22Rv1 (cell line): Measurements from ENCODE around the gene ARID5A.

Source experiments
- H3K27ac ChIP-seq: fragments of 450-650 bp; 2 replicates; pipeline ENCODE4 v1.5.1; 2017
- ZFX ChIP-seq: fragments of 450-650 bp; IDR thresholded peaks from 2 replicates; pipeline ENCODE4 v1.6.1; 2017; ENCODE audit warnings: antibody characterized with exemption, borderline replicate concordance
- TF ChIP-seq, protein P1 (sequence below): fragments of 450-650 bp; IDR thresholded peaks from 2 replicates; pipeline ENCODE4 v1.5.1; 2017; ENCODE audit warnings: mild to moderate bottlenecking

ARID5A gene

DNA sequence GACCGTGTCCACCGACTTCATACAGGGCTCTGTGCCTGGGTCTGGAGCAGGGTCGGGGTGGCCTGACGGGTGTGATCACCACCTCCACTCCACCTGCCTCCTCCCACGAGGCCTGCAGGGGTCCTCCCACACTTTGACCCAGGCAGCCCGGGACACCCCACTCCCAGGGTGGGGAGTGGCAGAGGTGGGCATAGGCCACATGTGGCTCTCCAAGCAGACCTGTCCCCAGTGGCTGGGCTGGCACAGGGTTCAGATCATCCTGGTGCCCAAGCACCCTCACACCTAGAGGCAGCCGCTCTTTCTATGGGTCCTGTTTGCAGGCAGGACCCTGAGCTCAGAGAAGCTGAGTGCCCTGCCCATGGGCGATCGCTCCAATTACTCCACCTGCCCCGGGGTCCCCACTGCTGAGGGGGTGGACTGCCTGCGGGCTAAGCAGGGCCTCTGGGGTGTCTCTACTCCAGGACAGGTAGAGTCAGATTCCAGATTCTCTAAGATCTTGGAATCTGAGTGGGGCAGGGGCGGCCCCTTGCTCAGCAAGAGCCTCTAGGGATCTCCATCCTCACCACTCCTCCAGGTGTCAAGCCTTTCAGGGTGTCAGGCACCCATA lies 32.8 kb upstream of the ARID5A start:
- no peak for TF ChIP-seq ZFX
- TF ChIP-seq, protein P1, sequence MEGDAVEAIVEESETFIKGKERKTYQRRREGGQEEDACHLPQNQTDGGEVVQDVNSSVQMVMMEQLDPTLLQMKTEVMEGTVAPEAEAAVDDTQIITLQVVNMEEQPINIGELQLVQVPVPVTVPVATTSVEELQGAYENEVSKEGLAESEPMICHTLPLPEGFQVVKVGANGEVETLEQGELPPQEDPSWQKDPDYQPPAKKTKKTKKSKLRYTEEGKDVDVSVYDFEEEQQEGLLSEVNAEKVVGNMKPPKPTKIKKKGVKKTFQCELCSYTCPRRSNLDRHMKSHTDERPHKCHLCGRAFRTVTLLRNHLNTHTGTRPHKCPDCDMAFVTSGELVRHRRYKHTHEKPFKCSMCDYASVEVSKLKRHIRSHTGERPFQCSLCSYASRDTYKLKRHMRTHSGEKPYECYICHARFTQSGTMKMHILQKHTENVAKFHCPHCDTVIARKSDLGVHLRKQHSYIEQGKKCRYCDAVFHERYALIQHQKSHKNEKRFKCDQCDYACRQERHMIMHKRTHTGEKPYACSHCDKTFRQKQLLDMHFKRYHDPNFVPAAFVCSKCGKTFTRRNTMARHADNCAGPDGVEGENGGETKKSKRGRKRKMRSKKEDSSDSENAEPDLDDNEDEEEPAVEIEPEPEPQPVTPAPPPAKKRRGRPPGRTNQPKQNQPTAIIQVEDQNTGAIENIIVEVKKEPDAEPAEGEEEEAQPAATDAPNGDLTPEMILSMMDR: no peak
- no peak overlapping the region for H3K27ac ChIP-seq

DNA sequence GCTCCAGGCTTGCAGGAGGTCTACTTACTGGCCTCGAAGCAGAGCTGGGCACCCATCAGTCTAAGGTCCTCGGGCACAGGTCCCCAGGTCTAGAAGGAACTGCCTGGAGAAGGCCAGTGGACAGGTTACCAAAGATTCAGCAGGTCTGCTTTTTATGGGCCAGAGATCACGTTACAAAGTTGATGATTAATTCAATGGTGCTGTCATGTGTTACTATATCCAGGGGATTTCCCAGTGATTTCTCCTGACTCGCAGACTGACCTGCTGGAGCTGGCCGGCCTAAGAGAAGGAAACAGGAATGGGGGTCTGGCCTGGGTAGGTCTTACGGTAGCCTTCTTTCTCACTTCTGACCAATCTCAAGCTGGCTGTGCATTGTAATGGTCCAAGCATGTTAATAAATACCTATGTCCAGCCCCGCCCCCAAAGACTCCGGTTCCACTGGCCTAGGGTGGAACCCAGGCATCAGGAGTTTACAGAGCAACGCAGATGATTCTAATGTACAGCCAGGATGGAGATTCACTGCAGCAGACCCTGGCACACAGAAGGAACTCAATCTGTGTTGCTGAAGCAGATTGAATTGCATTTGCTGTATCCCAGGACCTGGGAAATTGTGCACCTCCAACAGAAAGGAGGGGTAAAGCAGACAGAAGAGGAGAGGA lies 31.2 kb upstream of the ARID5A start, which contains the start of gene NEURL3:
Gene NEURL3, minus strand, starts transcription at position 127 of the 659 bp plus-strand sequence. Its CDS starts 71 bp downstream, at position 56.
- TF ChIP-seq ZFX: no peak
- TF ChIP-seq, protein P1: no peak
- peak within 1 kb of the TSS; percentile 77 for H3K27ac ChIP-seq

DNA sequence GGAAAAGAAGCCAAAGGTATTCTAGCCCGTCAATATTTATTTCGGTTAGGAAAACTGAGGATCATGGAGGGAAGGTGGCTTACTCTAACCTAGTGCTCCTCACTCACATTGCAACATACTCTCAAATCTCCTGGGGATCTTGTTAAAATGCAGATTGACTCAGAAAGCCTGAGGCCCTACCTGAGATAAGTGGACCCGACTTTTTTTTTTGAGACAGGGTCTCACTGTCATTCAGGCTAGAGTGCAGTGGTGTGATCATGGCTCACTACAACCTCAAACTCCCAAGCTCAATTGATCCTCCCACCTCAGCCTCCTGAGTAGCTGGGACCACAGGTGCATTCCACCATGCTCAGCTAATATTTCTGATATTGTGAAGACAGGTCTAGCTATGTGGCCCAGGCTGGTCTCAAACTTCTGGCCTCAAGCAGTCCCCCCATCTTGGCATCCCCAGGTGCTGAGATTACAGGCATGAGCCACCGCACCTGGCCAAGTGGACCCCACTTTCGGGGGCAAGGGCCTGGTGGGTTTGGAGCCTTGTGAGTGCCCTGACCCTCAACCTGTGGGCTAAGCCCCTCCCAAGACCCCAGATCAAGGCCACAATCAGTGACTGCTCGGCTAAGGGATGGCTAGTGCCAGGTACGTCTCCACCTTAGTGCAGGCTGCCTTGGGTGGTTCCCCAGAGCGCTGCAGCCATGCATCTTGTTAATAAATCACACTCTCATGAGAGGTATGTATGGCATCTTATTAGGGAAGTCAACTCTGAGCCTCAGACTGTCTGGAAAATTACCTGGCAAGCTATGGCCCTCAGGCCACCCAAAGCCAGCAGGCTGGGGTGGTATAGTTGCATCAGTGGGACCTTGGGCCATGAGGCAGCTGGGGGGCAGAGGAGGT lies 30.3 kb upstream of the ARID5A start:
- peak overlapping the region; percentile 77 for H3K27ac ChIP-seq
- TF ChIP-seq, protein P1: no peak
- TF ChIP-seq ZFX: no peak

DNA sequence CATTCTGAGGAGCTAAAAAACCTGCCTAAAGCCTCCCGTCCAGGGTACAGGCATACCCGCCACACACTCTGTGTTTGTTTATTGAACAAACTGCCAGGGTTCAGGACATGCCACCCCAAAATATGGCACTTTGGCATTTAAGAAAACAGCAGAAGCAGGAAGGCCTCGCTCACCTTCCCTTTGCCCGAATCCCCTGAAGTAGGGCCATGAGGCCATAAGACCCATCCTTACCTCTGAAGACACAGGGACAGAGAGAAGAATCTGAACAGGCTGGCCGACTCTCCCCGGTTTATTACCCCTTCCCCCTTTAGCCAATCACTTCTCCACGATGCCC lies 29.7 kb upstream of the ARID5A start:
- no peak for TF ChIP-seq ZFX
- TF ChIP-seq, protein P1: no peak
- no peak overlapping the region for H3K27ac ChIP-seq

DNA sequence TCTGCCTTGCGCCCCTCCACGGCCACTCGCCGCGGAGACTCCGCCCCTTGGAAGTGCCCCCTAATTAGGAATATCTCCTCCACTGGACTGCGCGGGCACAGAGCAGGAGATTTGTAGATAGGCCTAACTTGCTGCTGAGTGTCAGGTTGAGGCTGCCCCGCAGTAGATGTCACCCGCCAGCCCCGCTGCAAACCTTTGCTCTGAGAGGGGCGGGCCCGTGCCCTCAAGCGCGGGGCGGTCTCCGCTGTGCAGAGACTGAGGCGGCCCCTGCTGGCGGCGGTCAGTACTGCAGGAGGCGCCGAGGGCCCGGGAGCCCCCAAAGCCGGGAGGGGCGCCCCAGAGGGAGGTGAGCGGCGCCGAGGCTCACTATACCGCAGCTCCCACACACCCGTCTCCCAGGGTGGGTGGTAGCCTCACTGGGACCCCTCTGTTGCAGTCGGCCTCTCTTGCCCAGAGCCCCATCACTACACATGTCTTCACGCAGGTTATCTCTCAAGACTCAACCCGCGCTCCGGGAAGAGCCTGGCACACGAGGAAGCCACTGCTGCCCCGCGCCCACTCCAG lies 28.5 kb upstream of the ARID5A start:
- no peak overlapping the region for H3K27ac ChIP-seq

DNA sequence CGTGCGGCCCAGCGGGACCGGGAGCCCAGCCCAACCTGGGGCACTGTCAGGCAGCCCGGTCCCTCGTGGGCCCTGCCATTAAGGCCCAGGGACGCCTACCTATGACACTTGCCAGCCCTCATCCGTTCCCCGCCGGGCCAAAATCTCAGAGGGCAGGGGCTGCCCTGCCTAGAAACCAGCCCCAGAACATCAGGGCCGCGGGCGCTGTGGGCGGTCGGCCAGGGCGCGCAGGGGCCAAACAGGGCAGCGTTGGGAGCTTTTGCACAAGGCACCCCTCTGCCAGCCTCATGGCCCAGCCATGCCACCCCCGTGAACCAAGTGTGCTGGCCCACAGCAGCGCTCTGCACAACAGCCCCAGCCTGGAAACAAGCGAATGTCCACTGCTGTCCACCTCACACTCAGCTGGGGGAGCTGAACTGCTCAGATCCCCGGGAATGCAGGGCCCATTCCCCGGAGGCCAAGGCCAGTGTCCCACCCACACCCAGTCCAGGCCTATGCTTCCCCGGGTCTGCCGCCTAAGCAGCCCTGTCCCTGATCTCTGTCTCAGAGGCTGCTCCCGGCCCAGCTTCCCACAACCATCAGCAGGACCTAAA lies 27.9 kb upstream of the ARID5A start:
- no peak overlapping the region for H3K27ac ChIP-seq
- TF ChIP-seq ZFX: no peak
- TF ChIP-seq, protein P1: no peak

More for the DNA sequence above, 28.5 kb upstream of the ARID5A start:
- TF ChIP-seq ZFX: no peak
- TF ChIP-seq, protein P1: peak; percentile 98
